GM18951 (cell line): ENCODE measurements around the gene MARVELD1.

Source experiments
- POLR2A ChIP-seq: IDR thresholded peaks from 4 replicates; pipeline ENCODE4 v1.6.1; 2011; ENCODE audit warnings: mild to moderate bottlenecking; ENCODE audit not compliant: insufficient read length, insufficient read depth; ENCODE audit errors: extremely low read depth
- in situ Hi-C: fragments of 300-500 bp; cut with MboI; formaldehyde crosslinking; loops from one replicate; pipeline ENCODE4 v1.12.0; 2022; ENCODE audit warnings: low sequenced_read_pairs, mixed read lengths, inconsistent platforms; ENCODE audit not compliant: unreplicated experiment

The MARVELD1 gene

GRCh38 chr10:97744405-97745035 is 31.0 kb downstream of the MARVELD1 start:
- in situ Hi-C loops, result no loop called here
- TF ChIP-seq POLR2A, result no peak

GRCh38 chr10:97747573-97747972 is 34.0 kb downstream of the MARVELD1 start:
- no peak for TF ChIP-seq POLR2A
- in situ Hi-C loops, result no loop called here

- in situ Hi-C loops, result no loop called here
- no peak for TF ChIP-seq POLR2A
These were observed 34.6 kb downstream of the MARVELD1 start for GRCh38 chr10:97748116-97748515.

- TF ChIP-seq POLR2A, result no peak
- in situ Hi-C loops, result no loop called here
These were observed 39.4 kb downstream of the MARVELD1 start for GRCh38 chr10:97752956-97753355.

- no peak for TF ChIP-seq POLR2A
- in situ Hi-C loops, result no loop called here
These were observed 41.2 kb downstream of the MARVELD1 start for GRCh38 chr10:97754726-97755125.

- in situ Hi-C loops, result no loop called here
- TF ChIP-seq POLR2A, result no peak
These were observed 42.2 kb downstream of the MARVELD1 start for GRCh38 chr10:97755718-97756117.

GRCh38 chr10:97757471-97757870 is 43.9 kb downstream of the MARVELD1 start:
- in situ Hi-C loops, result no loop called here
- TF ChIP-seq POLR2A, result no peak

GRCh38 chr10:97759158-97759887 is 45.8 kb downstream of the MARVELD1 start:
- TF ChIP-seq POLR2A, result no peak
- in situ Hi-C loops, result no loop called here

GRCh38 chr10:97759946-97760345 is 46.4 kb downstream of the MARVELD1 start:
- in situ Hi-C loops, result no loop called here
- no peak for TF ChIP-seq POLR2A

GRCh38 chr10:97760461-97761257 is 47.1 kb downstream of the MARVELD1 start:
- TF ChIP-seq POLR2A, result no peak
- in situ Hi-C loops, result no loop called here

GRCh38 chr10:97761331-97761865 is 47.9 kb downstream of the MARVELD1 start:
- TF ChIP-seq POLR2A, result no peak
- in situ Hi-C loops, result no loop called here

- in situ Hi-C loops, result no loop called here
These were observed 48.5 kb downstream of the MARVELD1 start for GRCh38 chr10:97762056-97762455.

GRCh38 chr10:97762816-97763215 is 49.3 kb downstream of the MARVELD1 start:
- no peak for TF ChIP-seq POLR2A
- in situ Hi-C loops, result no loop called here

More at GRCh38 chr10:97762056-97762455, 48.5 kb downstream of the MARVELD1 start:
- TF ChIP-seq POLR2A, result no peak
